ENCODE measurements around the gene DLEU7.

DLEU7 gene

DNA sequence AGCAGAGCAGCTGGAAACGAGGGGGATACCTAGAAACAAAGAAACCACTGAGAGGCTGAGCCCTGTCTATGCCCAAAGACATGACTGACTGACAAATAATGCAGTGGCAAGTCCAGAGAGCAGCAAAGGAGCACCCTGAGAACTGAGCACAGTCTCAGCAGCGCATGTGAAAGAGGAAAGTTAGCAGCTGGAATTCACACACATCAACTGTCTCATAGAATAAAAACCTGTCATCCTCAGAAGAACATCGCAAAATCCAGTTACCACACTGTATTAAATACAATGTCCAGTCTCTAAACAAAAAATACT, 24.1 kb upstream of the DLEU7 start:
- H3K9ac ChIP-seq (ENCODE audit: low read length): no peak overlapping the region
- TF ChIP-seq, protein P1, sequence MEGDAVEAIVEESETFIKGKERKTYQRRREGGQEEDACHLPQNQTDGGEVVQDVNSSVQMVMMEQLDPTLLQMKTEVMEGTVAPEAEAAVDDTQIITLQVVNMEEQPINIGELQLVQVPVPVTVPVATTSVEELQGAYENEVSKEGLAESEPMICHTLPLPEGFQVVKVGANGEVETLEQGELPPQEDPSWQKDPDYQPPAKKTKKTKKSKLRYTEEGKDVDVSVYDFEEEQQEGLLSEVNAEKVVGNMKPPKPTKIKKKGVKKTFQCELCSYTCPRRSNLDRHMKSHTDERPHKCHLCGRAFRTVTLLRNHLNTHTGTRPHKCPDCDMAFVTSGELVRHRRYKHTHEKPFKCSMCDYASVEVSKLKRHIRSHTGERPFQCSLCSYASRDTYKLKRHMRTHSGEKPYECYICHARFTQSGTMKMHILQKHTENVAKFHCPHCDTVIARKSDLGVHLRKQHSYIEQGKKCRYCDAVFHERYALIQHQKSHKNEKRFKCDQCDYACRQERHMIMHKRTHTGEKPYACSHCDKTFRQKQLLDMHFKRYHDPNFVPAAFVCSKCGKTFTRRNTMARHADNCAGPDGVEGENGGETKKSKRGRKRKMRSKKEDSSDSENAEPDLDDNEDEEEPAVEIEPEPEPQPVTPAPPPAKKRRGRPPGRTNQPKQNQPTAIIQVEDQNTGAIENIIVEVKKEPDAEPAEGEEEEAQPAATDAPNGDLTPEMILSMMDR (IDR thresholded peaks at IDR 0.05; ENCODE audit: low read depth, low read length): no peak
- no peak for TF ChIP-seq EZH2phosphoT487 (IDR thresholded peaks at IDR 0.05; ENCODE audit: low read depth)
- H4K20me1 ChIP-seq (ENCODE audit: insufficient read depth, low read length): no peaks in the 10 kb centered on the region
- H3K4me2 ChIP-seq (ENCODE audit: low read length): no peak overlapping the region
- H3K27me3 ChIP-seq (ENCODE audit: low read depth, low read length): peaks cover 4% of the 10 kb centered on the region; the same call in 1 of the 2 replicates
- no peaks in the 10 kb centered on the region for H3K9me3 ChIP-seq (ENCODE audit: insufficient read depth, low read length)
- no peak overlapping the region for H3K4me3 ChIP-seq (ENCODE audit: low read length)
- no peaks in the 10 kb centered on the region for H3K36me3 ChIP-seq (replicated peaks; ENCODE audit: low read depth, low read length)
- no peaks in the 10 kb centered on the region for H3K4me1 ChIP-seq (ENCODE audit: low read length)
- no peak overlapping the region for H2AFZ ChIP-seq (ENCODE audit: low read depth, low read length)
- H3K27ac ChIP-seq (ENCODE audit: low read length): no peak overlapping the region
- no peaks in the 10 kb centered on the region for H3K79me2 ChIP-seq (ENCODE audit: low read length)

DNA sequence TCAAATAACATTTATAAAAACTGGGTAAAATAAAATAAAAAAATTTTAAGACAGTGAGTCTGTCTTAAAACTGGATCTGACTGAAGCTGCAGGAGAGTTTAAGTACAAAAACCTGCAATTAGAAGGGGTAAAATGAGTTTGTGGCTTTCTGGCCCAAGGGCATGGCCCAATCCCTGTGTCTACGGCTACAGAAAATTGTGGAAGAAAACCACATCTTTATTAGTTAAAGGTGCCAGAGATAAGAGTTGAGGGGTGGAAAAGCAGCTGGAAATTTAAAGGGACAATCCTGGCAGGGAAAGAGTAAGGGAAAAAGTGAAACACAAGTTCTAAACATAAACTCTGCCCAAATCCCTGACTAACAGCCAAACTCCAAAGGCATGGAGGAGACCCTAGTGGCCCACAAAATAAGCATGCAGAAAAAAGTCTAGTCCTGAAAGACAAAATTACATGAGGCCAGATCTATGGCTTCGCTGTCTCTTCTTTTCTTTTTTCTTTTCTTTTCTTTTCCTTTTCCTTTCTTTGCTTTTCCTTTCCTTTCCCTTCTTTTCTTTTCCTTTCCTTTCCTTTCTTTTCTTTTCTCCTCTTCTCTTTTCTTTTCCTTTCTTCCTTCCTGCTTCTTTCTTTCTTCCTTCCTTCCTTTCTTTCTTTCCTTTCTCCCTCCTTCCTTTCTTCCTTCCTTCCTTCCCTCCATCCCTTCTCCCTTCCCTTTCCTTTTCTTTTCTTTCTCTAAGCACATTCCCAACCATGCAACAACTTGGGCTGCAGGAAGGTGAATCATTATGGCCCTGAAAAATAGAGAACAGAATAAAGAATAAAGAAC, 23.5 kb upstream of the DLEU7 start:
- H3K4me3 ChIP-seq (ENCODE audit: low read length): no peak overlapping the region
- no peaks in the 10 kb centered on the region for H3K36me3 ChIP-seq (replicated peaks; ENCODE audit: low read depth, low read length)
- H3K4me2 ChIP-seq (ENCODE audit: low read length): no peak overlapping the region
- H3K9me3 ChIP-seq (ENCODE audit: insufficient read depth, low read length): no peaks in the 10 kb centered on the region
- no peaks in the 10 kb centered on the region for H4K20me1 ChIP-seq (ENCODE audit: insufficient read depth, low read length)
- H3K9ac ChIP-seq (ENCODE audit: low read length): no peak overlapping the region
- H3K4me1 ChIP-seq (ENCODE audit: low read length): no peaks in the 10 kb centered on the region
- H3K27ac ChIP-seq (ENCODE audit: low read length): no peak overlapping the region
- peaks cover 4% of the 10 kb centered on the region; the same call in 1 of the 2 replicates for H3K27me3 ChIP-seq (ENCODE audit: low read depth, low read length)
- TF ChIP-seq EZH2phosphoT487 (IDR thresholded peaks at IDR 0.05; ENCODE audit: low read depth): no peak
- TF ChIP-seq, protein P1 (IDR thresholded peaks at IDR 0.05; ENCODE audit: low read depth, low read length): no peak
- no peaks in the 10 kb centered on the region for H3K79me2 ChIP-seq (ENCODE audit: low read length)
- H2AFZ ChIP-seq (ENCODE audit: low read depth, low read length): no peak overlapping the region

DNA sequence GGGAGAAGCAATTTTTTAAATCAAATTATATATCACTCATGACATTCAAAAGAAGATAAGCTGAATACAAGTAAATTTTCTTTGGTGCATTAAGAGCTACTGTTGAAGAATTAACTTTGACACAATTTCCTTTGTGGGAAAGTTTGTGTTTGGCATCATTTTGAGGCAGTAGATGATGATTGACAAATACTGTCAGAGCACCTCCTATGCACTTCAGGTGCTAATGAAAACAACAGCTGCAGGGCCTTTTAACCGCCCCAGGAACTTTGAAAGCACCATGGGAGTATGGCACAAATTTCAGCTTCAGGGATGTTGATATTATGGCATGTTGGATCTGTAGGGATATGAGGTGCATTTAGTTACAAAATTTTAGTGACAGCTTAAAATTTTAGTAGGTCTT, 21.0 kb upstream of the DLEU7 start:
- no peaks in the 10 kb centered on the region for H3K4me1 ChIP-seq (ENCODE audit: low read length)
- H3K9ac ChIP-seq (ENCODE audit: low read length): no peak overlapping the region
- H4K20me1 ChIP-seq (ENCODE audit: insufficient read depth, low read length): no peaks in the 10 kb centered on the region
- H3K9me3 ChIP-seq (ENCODE audit: insufficient read depth, low read length): no peaks in the 10 kb centered on the region
- no peak overlapping the region for H3K4me2 ChIP-seq (ENCODE audit: low read length)
- no peaks in the 10 kb centered on the region for H3K79me2 ChIP-seq (ENCODE audit: low read length)
- no peak overlapping the region for H3K4me3 ChIP-seq (ENCODE audit: low read length)
- no peak for TF ChIP-seq EZH2phosphoT487 (IDR thresholded peaks at IDR 0.05; ENCODE audit: low read depth)
- TF ChIP-seq, protein P1 (IDR thresholded peaks at IDR 0.05; ENCODE audit: low read depth, low read length): no peak
- no peaks in the 10 kb centered on the region for H3K36me3 ChIP-seq (replicated peaks; ENCODE audit: low read depth, low read length)
- H3K27me3 ChIP-seq (ENCODE audit: low read depth, low read length): peaks cover 4% of the 10 kb centered on the region; the same call in 1 of the 2 replicates
- H2AFZ ChIP-seq (ENCODE audit: low read depth, low read length): no peak overlapping the region
- no peak overlapping the region for H3K27ac ChIP-seq (ENCODE audit: low read length)

DNA sequence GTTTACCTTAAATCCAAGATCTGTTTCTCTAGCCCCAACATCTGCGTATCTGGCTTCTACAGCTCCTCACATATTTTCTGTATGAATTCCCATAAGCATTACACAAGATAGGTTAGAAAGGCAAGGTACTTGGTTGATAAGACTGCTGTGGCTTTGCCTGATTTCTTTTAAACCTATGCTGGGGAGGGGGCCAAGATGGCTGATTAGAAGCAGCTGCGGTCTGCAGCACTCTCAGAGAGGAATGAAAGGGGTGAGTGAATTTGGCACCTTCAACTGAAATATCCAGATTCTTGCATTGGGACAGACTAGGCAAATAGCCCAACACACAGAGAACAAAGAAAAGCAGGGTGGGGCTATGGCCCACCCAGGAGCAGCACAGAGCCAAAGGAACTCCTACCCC, 12.2 kb upstream of the DLEU7 start:
- no peaks in the 10 kb centered on the region for H3K9me3 ChIP-seq (ENCODE audit: insufficient read depth, low read length)
- no peak overlapping the region for H3K4me2 ChIP-seq (ENCODE audit: low read length)
- 0 out of 2 replicates have a peak, but pooled peaks cover 2% of the 10 kb centered on the region for H3K27me3 ChIP-seq (ENCODE audit: low read depth, low read length)
- TF ChIP-seq EZH2phosphoT487 (IDR thresholded peaks at IDR 0.05; ENCODE audit: low read depth): no peak
- TF ChIP-seq, protein P1 (IDR thresholded peaks at IDR 0.05; ENCODE audit: low read depth, low read length): no peak
- H3K79me2 ChIP-seq (ENCODE audit: low read length): no peaks in the 10 kb centered on the region
- no peak overlapping the region for H3K27ac ChIP-seq (ENCODE audit: low read length)
- H2AFZ ChIP-seq (ENCODE audit: low read depth, low read length): no peak overlapping the region
- no peak overlapping the region for H3K4me3 ChIP-seq (ENCODE audit: low read length)
- peaks cover 2% of the 10 kb centered on the region for H3K36me3 ChIP-seq (replicated peaks; ENCODE audit: low read depth, low read length)
- no peaks in the 10 kb centered on the region for H4K20me1 ChIP-seq (ENCODE audit: insufficient read depth, low read length)
- no peaks in the 10 kb centered on the region for H3K4me1 ChIP-seq (ENCODE audit: low read length)
- H3K9ac ChIP-seq (ENCODE audit: low read length): no peak overlapping the region

All from OCI-LY3 (cell line).